Measurements from ENCODE around the gene TAS2R40. TPM values are rescaled to one million over a fixed set of nuclear protein-coding genes. Genes with fewer than 3 reads are reported as not detected.

TAS2R40 gene
- total and polyA plus RNA-seq, 12 donors = not detected

GRCh38 chr7:143248761-143249354, 27.0 kb downstream of the TAS2R40 start:
- intact Hi-C loops (cut with DNase I) = loop anchor here in 1 of 2 donors (10.0 kb wide), 1 partner anchor 166 kb away; no protein-coding TSS in a partner anchor
- Histone ChIP-seq H3K9me3 (replicated peaks in 1 of 3) (no peaks in the 10 kb centered on the region), H3K4me3 (no peak overlapping the region), H3K27me3 (no peaks in the 10 kb centered on the region), H3K4me1 (replicated peaks in 1 of 2) (no peaks in the 10 kb centered on the region), H3K27ac (no peak overlapping the region), H3K36me3 (replicated peaks in 1 of 2) (no peaks in the 10 kb centered on the region)
- 75 to 76% (median 75%) methylated on average over 2 of the region's 2 CpGs for WGBS, 4 donors
- TF ChIP-seq POLR2A (IDR thresholded peaks at IDR 0.05) (no peak), CTCF (IDR thresholded peaks at IDR 0.05) (no peak)
- no peak for DNase-seq

- DNase-seq = no peak
- Histone ChIP-seq H3K27ac (no peak overlapping the region), H3K4me1 (replicated peaks in 1 of 2) (no peaks in the 10 kb centered on the region), H3K9me3 (replicated peaks in 1 of 3) (no peaks in the 10 kb centered on the region), H3K27me3 (no peaks in the 10 kb centered on the region), H3K4me3 (no peak overlapping the region), H3K36me3 (replicated peaks in 1 of 2) (no peaks in the 10 kb centered on the region)
- no peak for TF ChIP-seq POLR2A (IDR thresholded peaks at IDR 0.05)
- no peak for TF ChIP-seq CTCF (IDR thresholded peaks at IDR 0.05)
- intact Hi-C loops (cut with DNase I) = no loop called here
Measured at GRCh38 chr7:143250199-143250598, 28.4 kb downstream of the TAS2R40 start.

- H3K9me3 ChIP-seq (replicated peaks in 1 of 3) = no peaks in the 10 kb centered on the region
- H3K4me3 ChIP-seq = no peak overlapping the region
- H3K27me3 ChIP-seq = no peaks in the 10 kb centered on the region
- intact Hi-C loops (cut with DNase I) = no loop called here
- no peaks in the 10 kb centered on the region for H3K4me1 ChIP-seq (replicated peaks in 1 of 2)
- no peaks in the 10 kb centered on the region for H3K36me3 ChIP-seq (replicated peaks in 1 of 2)
- no peak for TF ChIP-seq POLR2A (IDR thresholded peaks at IDR 0.05)
- no peak for TF ChIP-seq CTCF (IDR thresholded peaks at IDR 0.05)
- WGBS, 4 donors = 90 to 93% (median 91%) methylated on average over 1 of the region's 1 CpG
- no peak for DNase-seq
- H3K27ac ChIP-seq = no peak overlapping the region
Measured at GRCh38 chr7:143250822-143251221, 29.0 kb downstream of the TAS2R40 start.

- Histone ChIP-seq H3K4me3 (no peak overlapping the region), H3K9me3 (replicated peaks in 1 of 3) (no peaks in the 10 kb centered on the region), H3K27me3 (no peaks in the 10 kb centered on the region), H3K4me1 (replicated peaks in 1 of 2) (no peaks in the 10 kb centered on the region), H3K36me3 (replicated peaks in 1 of 2) (no peaks in the 10 kb centered on the region), H3K27ac (no peak overlapping the region)
- 84 to 92% (median 86%) methylated on average over 2 of the region's 2 CpGs for WGBS, 4 donors
- DNase-seq = no peak
- TF ChIP-seq CTCF (IDR thresholded peaks at IDR 0.05) (no peak), POLR2A (IDR thresholded peaks at IDR 0.05) (no peak)
- intact Hi-C loops (cut with DNase I) = no loop called here
Measured at GRCh38 chr7:143252006-143252405, 30.2 kb downstream of the TAS2R40 start.
